CD4-positive, alpha-beta T cell treated with Interleukin-17A for 4 hours (primary cell): ENCODE results near the gene AKR1E2.
"Not testable (repeated sequence)": the region's sequence is repeated elsewhere in the genome, so short reads cannot be mapped to it uniquely, and the experiment has no call there.

Source experiments
- DNase-seq: peaks from one replicate; pipeline ENCODE4 v3.0.0-alpha.2; 2020; ENCODE audit warnings: mixed read lengths

AKR1E2 gene

GRCh38 chr10:4815646-4816180, 10.3 kb upstream of the AKR1E2 start:
- DNase-seq: not testable (repeated sequence)

- DNase-seq: no peak
These were observed 9.0 kb upstream of the AKR1E2 start for GRCh38 chr10:4816966-4817365.

- no peak for DNase-seq
These were observed 6.9 kb upstream of the AKR1E2 start for GRCh38 chr10:4819067-4819466.

- DNase-seq: no peak
These were observed 6.3 kb upstream of the AKR1E2 start for GRCh38 chr10:4819707-4820106.

GRCh38 chr10:4820804-4821401, 5.1 kb upstream of the AKR1E2 start:
- DNase-seq: no peak

- no peak for DNase-seq
These were observed 3.8 kb upstream of the AKR1E2 start for GRCh38 chr10:4822208-4822607.

- DNase-seq: no peak
These were observed 1.2 kb upstream of the AKR1E2 start for GRCh38 chr10:4824791-4825310.

- no peak for DNase-seq
These were observed 545 bp upstream of the AKR1E2 start for GRCh38 chr10:4825456-4825867.

GRCh38 chr10:4826792-4827324, 851 bp downstream of the AKR1E2 start:
- no peak for DNase-seq

GRCh38 chr10:4828005-4828404, 2.0 kb downstream of the AKR1E2 start:
- no peak for DNase-seq

- no peak for DNase-seq
These were observed 4.5 kb downstream of the AKR1E2 start for GRCh38 chr10:4830551-4830950.

- no peak for DNase-seq
These were observed 5.1 kb downstream of the AKR1E2 start for GRCh38 chr10:4831091-4831490.

- DNase-seq: no peak
These were observed 7.3 kb downstream of the AKR1E2 start for GRCh38 chr10:4833286-4833685.

- DNase-seq: no peak
These were observed 8.9 kb downstream of the AKR1E2 start for GRCh38 chr10:4834898-4835405.

- peak; percentile 54 for DNase-seq
These were observed 9.5 kb downstream of the AKR1E2 start for GRCh38 chr10:4835494-4835918.

GRCh38 chr10:4836416-4836969, 10.5 kb downstream of the AKR1E2 start:
- no peak for DNase-seq

GRCh38 chr10:4837551-4837950, 11.5 kb downstream of the AKR1E2 start:
- DNase-seq: no peak

GRCh38 chr10:4838743-4839142, 12.7 kb downstream of the AKR1E2 start:
- DNase-seq: no peak

- DNase-seq: no peak
These were observed 13.3 kb downstream of the AKR1E2 start for GRCh38 chr10:4839353-4839752.

- DNase-seq: no peak
These were observed 14.1 kb downstream of the AKR1E2 start for GRCh38 chr10:4840151-4840550.

- no peak for DNase-seq
These were observed 17.6 kb downstream of the AKR1E2 start for GRCh38 chr10:4843525-4844180.

- DNase-seq: no peak
These were observed 18.9 kb downstream of the AKR1E2 start for GRCh38 chr10:4844864-4845263.

GRCh38 chr10:4845766-4846165, 19.8 kb downstream of the AKR1E2 start:
- DNase-seq: no peak

GRCh38 chr10:4846775-4847174, 20.8 kb downstream of the AKR1E2 start:
- no peak for DNase-seq
